AG08395 (cell line): ENCODE data around the gene SELENOS.
A peak's percentile ranks its signal among the peaks of the same experiment; 100 is the strongest.

Experiments used
- DNase-seq: peaks from one replicate; pipeline ENCODE4 v3.0.0; 2012; ENCODE audit warnings: mixed read lengths, low spot score

Gene SELENOS, protein sequence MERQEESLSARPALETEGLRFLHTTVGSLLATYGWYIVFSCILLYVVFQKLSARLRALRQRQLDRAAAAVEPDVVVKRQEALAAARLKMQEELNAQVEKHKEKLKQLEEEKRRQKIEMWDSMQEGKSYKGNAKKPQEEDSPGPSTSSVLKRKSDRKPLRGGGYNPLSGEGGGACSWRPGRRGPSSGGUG

DNA sequence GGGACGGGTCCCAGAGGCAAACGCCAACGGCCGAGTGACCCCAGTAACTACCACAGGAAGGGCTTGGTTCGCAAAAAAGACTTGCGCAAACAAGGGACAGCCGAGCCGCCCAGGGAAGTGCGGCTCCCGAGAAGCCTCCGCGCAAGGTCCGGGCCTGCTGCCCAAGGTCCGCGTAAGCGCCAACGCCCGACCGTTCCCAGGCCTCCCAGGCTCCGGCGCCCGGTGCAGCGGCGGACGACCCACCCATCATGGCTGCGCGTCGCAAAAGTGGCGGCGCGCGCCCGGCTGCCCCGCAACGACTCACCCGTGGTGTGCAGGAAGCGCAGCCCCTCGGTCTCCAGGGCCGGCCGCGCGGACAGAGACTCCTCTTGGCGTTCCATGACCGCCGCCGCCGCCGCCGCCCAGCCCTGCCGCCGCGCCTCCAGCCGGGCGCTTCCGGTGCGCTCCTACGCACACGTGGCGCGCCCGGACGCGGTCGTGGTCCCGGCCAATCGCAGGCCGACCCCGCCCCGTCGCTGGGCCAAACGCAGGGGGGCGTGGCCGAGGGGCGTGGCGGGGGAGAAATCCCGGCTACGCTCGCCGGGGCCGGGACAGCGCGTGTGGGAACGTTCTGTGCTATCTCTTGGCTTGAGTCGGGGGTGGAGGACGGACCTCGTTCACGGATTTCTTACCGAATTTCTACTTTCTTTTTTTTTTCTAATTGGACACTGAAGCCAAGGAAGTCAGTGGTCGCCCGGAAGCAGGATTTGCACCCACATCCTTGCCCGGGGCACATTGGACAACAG, at the start of gene SELENOS:
Gene SELENOS, minus strand, starts transcription at position 448 of the 785 bp plus-strand sequence. Its CDS starts 68 bp downstream, at position 380.
- DNase-seq, result peak; percentile 95

DNA sequence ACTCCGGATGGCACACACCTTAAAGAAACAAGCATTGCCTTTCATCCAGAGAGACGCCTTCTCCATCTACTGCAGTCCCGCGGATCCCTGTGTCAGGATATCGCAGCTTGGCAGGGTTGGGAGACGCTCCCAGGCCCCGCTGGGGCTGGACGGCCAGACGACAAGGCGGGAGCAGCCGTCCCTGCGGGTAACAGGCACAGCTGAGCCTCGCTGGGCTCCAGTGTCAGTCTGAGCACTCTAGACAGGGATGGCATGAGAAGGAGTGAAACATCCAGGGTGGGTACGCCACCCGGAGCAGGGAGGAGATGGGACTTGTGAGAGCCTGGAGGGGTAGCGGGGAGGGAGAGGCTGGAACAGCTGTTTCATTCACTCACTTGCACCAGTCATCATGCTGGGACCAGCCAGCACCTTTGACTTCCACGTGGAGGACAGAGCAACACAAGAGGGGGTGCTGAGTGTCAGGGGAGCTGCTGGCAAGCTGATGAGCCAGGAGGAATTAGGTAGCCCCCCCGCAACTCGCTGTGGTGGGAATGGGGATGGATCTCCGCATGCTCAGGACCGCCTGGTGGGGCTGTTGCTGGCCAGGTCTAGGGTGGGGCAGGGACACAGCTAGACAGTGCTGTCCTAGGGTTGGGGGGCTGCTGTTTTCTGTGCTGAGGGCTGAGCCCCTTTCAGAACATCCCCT, 49.3 kb upstream of the SELENOS start:
- no peak for DNase-seq

DNA sequence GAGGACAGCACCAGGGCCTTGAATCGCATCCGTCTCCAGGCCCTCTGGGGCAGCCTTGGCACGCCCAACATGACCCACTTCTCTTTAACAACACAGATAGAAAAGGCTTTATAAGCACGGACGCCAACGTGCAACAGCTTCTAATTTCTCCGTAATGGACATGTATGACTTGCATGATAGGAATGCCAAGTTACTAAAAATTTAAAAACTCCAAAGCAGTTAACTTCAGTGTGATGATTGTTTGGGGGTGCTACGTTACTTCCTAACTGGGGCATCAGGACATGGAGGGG, 48.7 kb upstream of the SELENOS start:
- DNase-seq, result no peak

DNA sequence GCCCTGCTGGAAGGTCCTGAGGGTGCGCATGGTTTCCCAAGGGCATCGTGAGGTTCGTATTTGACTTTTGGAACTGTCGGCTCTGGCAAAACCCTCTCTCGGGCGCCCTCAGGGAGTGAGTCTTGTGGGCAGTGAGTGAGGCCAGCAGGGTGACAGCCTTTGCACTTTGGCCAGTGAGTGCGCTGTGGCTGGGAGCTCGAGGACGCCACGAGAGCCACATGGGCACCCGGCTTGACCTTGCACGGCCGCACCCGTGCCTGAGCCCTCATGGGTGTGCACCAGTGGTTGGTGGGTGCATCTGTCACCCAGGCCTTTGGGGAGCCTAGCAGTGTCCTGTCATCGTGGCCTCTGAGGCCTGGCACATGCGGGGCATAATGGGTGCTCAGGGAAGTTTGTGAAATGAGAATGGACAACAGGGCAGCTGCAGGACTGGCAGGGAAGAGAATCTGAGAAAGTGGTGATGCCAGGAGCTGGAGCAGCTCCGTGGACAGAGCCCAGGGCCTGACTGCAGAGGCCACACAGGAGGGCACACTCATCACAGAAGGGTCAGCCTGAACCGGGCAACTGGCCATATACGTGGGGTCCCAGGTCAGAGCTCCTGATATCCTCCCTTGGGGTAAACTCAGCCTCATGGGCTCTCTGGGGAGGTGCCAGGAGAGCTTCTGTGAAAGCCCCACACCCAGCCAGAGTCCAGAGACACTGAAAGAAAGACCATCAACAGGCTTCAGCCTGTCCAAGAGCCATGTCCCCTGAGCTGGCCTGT, 48.2 kb upstream of the SELENOS start:
- no peak for DNase-seq

DNA sequence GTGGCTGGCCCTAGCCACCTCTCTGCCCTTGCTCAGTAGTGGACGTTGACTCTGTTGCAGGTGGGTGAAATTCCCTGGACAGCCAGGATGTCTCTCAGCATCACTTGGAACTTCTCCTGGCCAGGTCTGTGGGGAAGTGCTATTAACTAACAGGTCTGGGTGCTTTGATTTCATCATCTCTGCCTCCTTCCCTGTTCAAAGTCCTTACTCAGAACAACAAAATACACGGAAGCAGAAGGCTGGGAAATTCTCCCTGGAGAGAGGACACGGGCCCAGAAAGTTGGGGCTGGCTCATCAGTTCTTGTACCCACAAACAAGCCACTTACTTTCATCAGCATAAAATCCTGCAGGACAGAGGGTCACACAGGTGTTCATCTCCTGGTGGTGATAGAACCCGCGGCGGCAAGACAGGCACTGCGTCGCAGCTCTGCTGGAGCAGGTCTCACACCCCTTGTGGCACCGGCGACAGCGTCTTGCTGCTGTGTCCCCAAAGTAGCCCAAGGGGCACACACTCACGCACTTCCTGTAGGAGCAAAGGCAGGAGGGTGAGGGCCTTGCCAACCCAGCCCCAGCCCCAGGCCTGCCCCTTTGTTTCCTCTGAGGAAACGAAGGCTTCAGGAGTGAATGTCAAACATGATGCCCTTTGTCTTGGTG, 47.4 kb upstream of the SELENOS start:
- DNase-seq, result no peak

DNA sequence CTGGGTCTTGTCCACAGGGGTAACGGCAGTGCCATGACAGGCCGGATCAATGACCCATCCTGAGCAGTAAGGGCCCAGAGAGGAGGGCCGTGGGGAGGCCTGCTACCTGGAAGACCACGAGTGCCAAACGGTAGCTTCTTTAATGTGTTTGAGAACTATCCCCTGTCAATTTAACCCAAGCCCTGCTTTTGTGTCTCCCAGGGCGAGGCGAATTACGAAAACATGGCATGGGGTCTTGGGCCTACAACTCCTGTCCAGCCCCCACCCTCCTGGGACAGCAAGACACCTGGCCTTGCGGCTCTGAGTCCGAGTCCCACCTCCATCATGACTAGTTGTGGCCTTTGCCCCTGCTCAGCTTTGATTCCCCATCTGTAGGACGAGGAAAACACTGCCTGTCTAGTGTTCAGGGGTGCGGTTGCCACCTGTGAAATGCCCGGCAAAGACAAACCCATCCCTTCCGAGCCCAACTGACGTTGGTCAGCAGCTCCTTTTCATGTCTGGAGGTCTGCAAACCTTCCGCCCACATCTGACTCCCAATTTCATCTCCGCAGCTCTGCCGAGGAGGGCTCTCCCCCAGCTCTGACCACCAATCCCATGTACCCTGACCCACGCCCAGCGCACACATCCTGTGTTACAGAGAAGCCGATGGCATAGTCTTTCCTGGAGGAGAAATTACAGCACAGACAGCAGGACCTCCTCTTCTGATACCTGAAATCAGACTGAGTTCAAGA, 46.7 kb upstream of the SELENOS start:
- no peak for DNase-seq

DNA sequence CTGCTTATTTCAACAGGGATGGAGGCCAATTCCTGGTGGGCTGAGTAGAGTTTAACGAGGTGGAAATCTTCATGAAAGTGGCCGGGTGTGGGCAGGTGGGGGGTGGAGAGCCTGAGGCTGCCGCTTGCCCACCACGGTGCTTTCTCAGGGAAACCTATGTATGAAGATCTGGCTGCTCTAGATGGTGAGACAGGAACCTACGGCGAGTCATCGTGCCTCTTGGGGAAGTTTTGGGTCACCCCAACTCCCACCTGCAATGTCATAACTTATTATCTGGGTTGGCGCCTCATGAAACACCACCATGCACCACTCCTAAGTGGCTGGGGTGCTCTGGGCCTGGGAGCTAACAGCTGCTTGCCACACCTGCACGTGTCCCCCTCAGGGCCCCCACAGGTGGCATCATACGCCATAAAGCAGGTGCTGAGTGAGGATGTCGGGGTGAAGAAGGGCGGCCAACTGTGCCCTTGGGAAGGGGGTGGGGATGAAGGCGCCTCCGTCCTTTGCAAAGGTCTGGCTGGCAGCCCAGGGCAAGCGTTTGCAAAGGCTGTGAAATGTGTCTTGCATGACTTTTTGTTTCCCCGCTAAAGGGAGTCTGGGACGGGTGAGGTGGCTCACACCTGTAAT, 45.7 kb upstream of the SELENOS start:
- DNase-seq, result no peak

DNA sequence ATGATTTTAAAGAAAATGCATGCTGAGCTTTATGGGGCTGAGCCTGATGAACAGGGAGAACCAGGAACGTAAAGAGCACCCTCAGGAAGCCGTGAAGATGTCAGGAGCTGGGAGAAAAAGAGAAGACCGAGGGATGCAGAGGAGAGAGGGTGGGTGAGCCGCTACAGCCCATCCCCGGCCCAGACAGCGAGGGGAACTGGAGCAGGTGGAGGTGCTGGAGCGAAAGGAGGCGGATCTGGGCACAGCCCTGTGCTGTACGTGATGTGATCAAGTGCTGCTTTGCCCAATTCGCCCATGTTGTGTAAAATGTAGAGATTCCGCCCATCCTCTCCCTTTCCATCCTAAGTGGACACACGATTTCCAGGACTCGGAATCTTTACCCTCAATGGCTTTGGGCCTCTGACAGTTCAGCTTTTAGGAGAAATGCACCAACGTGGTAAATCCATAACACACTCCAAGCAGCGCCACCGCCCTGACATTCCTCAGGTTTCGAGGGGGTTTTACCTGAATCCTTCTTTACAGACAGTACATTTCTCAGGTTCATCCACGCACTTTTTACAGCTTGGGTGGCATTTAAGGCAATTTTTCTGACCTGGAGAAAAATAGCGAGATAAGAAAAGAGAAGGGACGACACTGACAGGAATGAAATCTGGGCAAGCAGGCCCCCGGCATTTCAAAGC, 44.9 kb upstream of the SELENOS start:
- no peak for DNase-seq

DNA sequence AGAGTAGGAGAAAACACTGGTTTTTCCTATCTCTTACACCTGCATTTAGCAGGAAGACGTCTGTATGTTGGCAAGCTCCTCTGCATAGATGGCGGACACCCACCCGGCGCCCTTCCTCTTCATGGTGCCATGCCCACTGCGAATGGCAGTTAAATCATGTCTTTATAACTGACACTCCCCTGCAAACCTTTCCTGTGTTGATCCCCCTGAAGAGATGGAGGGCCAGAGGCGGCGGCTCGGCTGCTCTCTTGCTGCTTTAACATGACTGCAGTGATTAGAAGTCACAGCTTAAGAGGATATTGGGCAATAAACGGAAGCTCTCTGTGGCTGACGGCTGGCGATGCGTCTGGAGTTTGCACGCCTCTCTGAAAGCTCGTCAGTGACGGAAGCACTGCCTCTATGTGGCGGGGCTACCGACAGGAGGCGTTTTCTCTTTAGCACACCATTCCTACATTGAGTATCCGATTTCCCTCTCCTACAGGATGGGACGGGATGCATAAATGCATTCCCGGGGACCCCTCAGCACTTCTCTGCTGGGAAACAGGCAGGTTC, 43.3 kb upstream of the SELENOS start:
- DNase-seq, result peak; percentile 71

DNA sequence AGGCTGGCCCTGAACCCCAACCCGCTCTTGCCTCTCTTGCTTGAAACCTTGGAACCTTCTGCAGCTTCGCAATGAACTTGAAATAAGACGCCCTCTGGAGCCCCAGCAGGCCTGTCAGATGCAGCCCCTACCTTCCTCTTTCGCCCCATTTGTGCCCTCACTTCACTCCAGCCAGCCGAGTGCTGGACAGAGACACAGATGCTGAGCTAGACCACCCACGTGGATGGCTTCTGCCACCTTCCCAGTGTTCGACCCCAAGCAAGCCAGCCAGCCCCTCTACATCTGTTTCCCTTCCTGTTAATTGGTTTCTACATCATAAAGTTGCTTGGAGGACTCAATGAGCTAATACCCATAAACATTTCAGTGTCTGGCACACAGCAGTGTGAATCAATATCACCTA, 41.6 kb upstream of the SELENOS start:
- DNase-seq, result no peak

DNA sequence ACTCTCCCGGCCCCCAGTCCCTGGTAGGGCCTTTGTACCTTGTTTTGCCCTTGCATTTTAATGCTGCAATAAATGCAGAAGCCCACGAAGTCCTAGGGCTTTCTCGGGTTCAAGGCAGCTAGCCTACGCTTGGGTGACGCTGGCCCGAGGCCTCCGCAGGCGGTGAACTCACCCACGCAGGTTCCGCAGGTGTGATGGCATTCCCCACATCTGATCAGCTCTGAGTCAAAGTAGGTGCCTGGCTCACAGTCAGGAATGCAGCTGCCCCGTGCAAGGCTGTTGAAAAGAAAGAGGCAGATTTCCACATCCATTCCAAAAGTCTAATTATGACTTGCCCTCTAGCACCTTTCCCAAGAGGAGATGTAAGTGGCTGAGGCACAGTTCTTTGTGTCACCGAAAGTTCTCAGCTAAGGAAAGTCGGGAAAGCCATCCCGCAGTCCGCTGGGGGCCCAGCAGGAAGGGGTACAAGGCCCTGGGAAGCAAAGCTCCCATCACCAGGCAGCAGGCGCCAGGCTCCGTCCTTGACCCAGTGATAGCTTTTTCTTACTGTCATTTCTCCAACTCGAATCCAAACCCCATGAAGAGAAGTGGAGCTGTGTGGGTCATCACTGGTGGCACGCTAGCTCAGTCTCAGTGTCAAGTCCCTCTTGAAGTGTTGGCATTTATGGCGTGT, 41.0 kb upstream of the SELENOS start:
- DNase-seq, result no peak

DNA sequence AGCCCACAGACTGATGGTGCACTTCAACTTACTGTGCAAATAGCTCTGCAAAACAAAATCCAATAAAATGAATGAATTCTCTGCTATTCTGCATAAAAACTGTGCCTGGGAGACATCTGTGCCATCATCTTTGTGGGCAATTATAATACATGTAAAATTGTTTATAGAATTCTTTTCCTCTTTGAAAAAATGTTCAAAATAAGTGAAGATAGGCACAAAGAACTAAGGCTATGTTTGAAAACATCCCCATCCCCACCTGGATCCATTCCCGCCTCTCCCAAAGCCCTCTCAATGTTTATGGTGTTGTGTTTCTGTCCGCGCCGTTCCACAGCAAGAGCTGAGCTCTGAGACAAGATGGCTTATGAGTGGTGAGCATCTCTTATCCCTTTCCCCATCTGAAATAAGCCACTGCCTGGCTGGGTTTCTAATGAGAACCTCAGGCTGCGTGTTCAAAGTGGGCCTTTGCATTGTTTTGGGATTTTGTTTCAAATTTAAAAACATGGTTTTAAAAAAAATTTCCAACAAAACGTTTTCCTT, 40.1 kb upstream of the SELENOS start:
- DNase-seq, result no peak

DNA sequence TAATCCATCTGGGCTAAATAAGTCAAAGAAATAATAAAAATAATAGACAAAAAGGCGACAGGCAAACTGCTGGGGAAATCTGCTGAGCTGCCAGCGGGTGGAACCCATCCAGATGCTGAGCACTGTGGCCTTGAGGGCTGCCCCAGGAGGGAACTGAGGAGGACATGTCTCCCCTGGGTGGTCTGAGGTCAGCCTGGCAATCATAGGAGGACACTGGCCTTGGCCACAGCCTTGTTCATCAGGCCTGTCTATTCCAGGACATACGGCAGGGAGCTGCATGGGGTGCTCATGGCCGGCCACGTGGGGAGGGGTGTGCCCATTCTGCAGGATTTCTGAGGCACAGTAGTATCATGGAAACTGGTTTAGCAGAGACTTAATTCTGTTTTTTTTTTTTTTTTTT, 39.2 kb upstream of the SELENOS start:
- no peak for DNase-seq

DNA sequence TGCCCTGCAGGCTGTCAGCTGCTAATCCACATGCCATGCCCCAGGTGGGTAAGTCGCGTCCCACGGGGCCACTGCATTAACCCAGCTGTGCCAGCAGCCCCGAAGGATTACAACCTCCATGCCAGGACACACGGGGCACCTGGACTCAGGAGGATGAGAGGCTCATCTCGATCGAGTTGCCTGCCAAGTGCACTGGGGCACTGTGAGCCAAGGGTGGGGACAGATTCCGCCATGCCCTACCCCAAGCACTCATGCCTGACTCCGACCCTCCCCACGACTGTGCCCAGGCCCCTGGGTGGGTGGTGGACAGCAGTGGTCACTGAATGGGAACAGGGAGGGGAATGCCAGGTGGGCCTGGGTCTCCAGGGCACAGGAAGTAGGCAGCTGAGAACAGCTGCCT, 38.5 kb upstream of the SELENOS start:
- no peak for DNase-seq

DNA sequence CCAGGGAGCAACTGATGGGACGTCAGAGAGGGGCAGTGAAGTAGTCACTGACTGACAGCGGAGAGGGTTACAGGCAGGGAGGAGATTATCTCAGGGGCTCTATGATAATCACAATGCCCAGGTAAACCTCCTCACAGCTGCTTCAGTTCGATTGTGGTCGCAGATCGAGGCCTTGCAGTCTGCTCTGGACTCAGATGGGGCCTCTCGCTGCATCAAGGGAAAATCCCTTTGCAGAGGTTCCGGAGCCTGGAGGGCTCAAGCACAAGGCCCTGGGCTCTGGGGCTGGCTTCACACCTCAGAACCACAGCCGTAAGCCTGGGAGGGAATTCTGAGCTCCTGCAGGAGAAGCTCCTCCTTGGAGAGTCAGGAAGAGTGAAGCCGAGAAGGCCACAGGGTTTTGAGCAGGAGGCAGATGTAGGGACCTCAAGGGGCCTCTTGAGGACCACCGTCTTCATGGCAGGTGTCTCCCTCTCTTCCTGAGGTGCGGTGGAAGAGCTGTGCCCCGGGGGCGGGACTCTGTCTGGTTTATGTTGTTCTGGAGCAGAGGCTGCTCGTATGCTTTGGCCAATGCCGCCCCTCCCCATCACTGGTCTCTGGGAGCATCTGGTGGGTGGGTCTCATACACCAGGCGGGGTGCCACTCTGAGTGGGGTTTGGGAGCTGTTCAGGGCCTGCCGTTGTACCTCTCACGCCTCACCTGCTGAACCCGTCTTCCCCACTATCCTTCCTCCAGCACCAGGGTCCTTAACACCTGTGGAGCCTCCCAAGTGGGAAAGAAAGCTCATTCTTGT, 37.2 kb upstream of the SELENOS start:
- no peak for DNase-seq

DNA sequence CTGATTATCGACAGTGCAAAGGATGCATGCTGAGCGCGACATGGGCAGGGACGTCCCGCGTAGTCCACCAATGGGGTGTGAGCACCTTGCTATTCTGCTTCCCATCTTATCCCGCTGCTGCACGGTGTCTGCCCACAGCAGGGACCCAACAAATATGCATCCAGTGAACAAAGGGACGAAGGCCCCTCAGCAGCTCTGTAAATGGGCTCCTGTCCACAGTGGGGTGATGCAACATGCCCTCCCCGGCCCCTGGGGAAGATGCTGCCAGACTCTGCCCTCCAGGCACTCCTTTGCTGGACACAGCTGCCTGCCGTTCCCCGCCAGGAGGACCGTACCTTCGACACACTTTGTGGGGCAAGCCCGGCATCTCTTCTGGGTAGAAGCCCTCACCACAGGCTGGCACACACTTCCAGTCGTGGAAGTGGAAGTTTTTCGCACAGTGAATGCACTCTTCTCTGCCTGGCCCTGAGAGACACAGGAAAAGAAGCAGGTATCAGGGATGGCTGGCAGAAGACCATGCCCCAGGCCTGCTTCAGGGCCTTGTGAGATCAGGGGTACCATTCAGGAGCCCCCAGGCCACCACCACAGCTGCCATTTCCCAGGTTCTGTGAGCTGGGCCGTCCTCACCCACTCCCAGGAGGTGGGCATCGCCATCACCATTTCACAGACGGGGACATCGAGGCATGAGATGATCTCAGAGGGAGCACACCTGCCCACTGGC, 35.9 kb upstream of the SELENOS start:
- DNase-seq, result no peak

DNA sequence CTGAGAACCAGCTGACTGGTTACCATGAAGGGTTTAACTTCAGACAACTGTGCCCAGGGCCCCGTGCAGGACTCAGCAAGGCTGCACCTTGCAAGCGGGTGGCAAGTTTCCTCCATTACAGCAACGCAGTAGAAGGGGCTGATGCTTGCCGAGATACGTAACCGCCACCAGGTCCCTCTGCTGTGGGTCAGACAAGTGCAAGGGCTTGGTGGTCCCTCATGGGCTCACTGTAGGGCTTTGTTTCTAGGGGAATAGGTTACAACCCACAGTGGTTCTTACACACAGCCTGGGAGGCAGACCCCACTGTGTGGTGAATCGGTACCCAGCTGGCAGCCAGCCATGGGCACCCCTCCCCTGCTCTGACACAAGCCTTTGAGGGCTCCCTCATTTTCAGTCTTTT, 33.2 kb upstream of the SELENOS start:
- no peak for DNase-seq

DNA sequence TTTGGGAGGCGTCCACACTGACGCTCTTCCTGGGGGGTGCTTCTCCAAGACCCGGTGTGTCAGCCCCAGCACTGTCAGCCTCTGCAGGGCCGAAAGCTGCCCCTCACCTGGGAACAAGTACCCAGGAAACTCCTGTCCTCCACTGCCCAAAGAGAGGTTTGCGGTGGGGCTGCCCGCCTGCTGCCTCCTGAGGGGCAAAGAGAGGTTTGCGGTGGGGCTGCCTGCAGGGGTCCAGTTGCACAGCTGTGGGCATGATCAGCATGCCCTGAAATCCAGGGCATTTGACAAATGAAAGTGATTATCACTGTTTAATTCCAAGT, 32.8 kb upstream of the SELENOS start:
- no peak for DNase-seq
